Hepatocyte (in vitro differentiated cells): ENCODE results near the gene MX1. TPM values are rescaled to one million over a fixed set of nuclear protein-coding genes. Genes with fewer than 3 reads are reported as not detected.
"Not testable (repeated sequence)": the region's sequence is repeated elsewhere in the genome, so short reads cannot be mapped to it uniquely, and the experiment has no call there.

Experiments used
- DNase-seq: peaks from one replicate; pipeline ENCODE4 v3.0.0-alpha.2; 2016; ENCODE audit warnings: low spot score
- H2AFZ ChIP-seq: fragments of 200-600 bp; sonication (generic); 2 replicates; pipeline ENCODE4 v1.6.0; 2016; ENCODE audit warnings: antibody characterized with exemption, mild to moderate bottlenecking
- H3K27ac ChIP-seq: fragments of 200-600 bp; sonication (generic); 2 replicates; pipeline ENCODE4 v1.5.1; 2016; ENCODE audit warnings: mild to moderate bottlenecking
- H3K27me3 ChIP-seq: fragments of 200-600 bp; sonication (generic); 2 replicates; pipeline ENCODE4 v1.6.1; 2016
- H3K36me3 ChIP-seq: fragments of 200-600 bp; sonication (generic); replicated peaks from 2 replicates; pipeline ENCODE4 v1.5.1; 2016; ENCODE audit warnings: low read depth; ENCODE audit not compliant: insufficient read depth
- H3K4me1 ChIP-seq: fragments of 200-600 bp; sonication (generic); 2 replicates; pipeline ENCODE4 v1.5.1; 2016; ENCODE audit warnings: mild to moderate bottlenecking, moderate library complexity; ENCODE audit not compliant: insufficient read depth
- H3K4me2 ChIP-seq: fragments of 200-600 bp; sonication (generic); 2 replicates; pipeline ENCODE4 v1.6.0; 2016
- H3K4me3 ChIP-seq: fragments of 200-600 bp; sonication (generic); 2 replicates; pipeline ENCODE4 v1.5.1; 2016; ENCODE audit warnings: mild to moderate bottlenecking
- H3K79me2 ChIP-seq: fragments of 200-600 bp; sonication (generic); 2 replicates; pipeline ENCODE4 v1.6.0; 2017; ENCODE audit warnings: mild to moderate bottlenecking
- H3K9me2 ChIP-seq: fragments of 200-600 bp; sonication (generic); replicated peaks from 2 replicates; pipeline ENCODE4 v1.6.0; 2017; ENCODE audit warnings: mild to moderate bottlenecking; ENCODE audit not compliant: insufficient read depth
- H3K9me3 ChIP-seq: fragments of 200-600 bp; sonication (generic); 2 replicates; pipeline ENCODE4 v1.5.1; 2016; ENCODE audit warnings: low read depth, mild to moderate bottlenecking
- H4K20me1 ChIP-seq: fragments of 200-600 bp; sonication (generic); 2 replicates; pipeline ENCODE4 v1.6.0; 2016; ENCODE audit warnings: mild to moderate bottlenecking; ENCODE audit not compliant: insufficient read depth, poor library complexity, severe bottlenecking
- EZH2 ChIP-seq: fragments of 200-600 bp; sonication (generic); IDR thresholded peaks from 2 replicates; pipeline ENCODE4 v1.6.1; 2016; ENCODE audit warnings: antibody characterized with exemption, mild to moderate bottlenecking, borderline replicate concordance
- EZH2phosphoT487 ChIP-seq: fragments of 200-600 bp; sonication (generic); IDR thresholded peaks from one replicate; pipeline ENCODE4 v1.6.1; 2018; ENCODE audit warnings: antibody characterized with exemption, mild to moderate bottlenecking, low read depth, moderate library complexity; ENCODE audit not compliant: unreplicated experiment, severe bottlenecking
- WGBS: methylation state at CpG from one replicate; pipeline ENCODE4 v1.1.6; 2016; ENCODE audit warnings: low lambda C conversion rate; ENCODE audit errors: missing lambda C conversion rate; 5-methylcytosine and 5-hydroxymethylcytosine counted together
- polyA plus RNA-seq: library from polyadenylated mRNA; unstranded; fragments of >200 nt; fragmentation: Nextera tagmentation; extraction: Ambion mirVana; gene quantifications from 2 replicates; pipeline ENCODE4 v1.2.1, GENCODE V29; 2016
- total RNA-seq: library from RNA; depleted of rRNA; stranded (reverse); fragments of >200 nt; gene quantifications from 2 replicates; pipeline ENCODE4 v1.2.3, GENCODE V29; 2014
- TF ChIP-seq, protein P1 (sequence below): fragments of 200-600 bp; sonication (generic); IDR thresholded peaks from 2 replicates; pipeline ENCODE4 v1.5.1; 2016; ENCODE audit warnings: antibody characterized with exemption, mild to moderate bottlenecking; ENCODE audit not compliant: poor library complexity

The MX1 gene
- total and polyA plus RNA-seq, 2 experiments from 2014 or later = 14.2 to 26.6 TPM

DNA sequence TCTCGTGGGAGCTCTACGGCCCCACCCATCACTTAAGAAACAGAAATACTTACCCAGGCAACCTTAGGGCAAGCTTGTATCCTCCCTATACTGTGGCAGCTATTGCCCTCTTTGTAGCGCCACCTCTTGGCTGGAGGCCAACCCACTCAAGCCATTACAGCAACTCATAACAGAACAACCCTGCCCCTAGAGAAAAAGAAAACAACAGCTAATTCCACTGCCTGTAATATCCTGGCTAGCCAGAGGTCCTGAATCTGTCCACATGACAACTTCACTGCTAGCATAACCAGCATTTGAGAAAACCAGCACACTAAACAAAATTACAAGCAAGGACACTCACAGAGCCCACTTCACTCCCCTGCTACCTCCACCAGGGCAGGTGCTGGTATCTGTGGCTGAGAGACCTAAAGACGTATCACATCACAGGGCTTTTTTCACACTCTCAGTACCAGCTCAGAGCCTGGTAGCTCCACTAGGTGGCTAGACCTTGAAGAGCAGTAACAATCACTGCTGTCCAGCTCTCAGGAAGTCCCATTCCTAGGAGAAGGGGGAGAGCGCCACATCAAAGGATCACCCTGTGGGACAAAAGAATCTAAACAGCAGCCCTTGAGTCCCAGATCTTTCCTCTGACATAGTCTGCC is 14.5 kb upstream of the MX1 start:
- no peaks in the 10 kb centered on the region for H3K79me2 ChIP-seq
- no peak for DNase-seq
- no peak overlapping the region for H3K4me2 ChIP-seq
- H2AFZ ChIP-seq = no peak overlapping the region
- no peaks in the 10 kb centered on the region for H3K27me3 ChIP-seq
- no peaks in the 10 kb centered on the region for H3K4me1 ChIP-seq
- no peaks in the 10 kb centered on the region for H3K9me3 ChIP-seq
- H3K36me3 ChIP-seq = no peaks in the 10 kb centered on the region
- H4K20me1 ChIP-seq = no peaks in the 10 kb centered on the region
- no peaks in the 10 kb centered on the region for H3K9me2 ChIP-seq
- WGBS = 95% methylated on average over 5 of the region's 5 CpGs
- TF ChIP-seq EZH2phosphoT487 = no peak
- TF ChIP-seq EZH2 = no peak
- TF ChIP-seq, protein P1, sequence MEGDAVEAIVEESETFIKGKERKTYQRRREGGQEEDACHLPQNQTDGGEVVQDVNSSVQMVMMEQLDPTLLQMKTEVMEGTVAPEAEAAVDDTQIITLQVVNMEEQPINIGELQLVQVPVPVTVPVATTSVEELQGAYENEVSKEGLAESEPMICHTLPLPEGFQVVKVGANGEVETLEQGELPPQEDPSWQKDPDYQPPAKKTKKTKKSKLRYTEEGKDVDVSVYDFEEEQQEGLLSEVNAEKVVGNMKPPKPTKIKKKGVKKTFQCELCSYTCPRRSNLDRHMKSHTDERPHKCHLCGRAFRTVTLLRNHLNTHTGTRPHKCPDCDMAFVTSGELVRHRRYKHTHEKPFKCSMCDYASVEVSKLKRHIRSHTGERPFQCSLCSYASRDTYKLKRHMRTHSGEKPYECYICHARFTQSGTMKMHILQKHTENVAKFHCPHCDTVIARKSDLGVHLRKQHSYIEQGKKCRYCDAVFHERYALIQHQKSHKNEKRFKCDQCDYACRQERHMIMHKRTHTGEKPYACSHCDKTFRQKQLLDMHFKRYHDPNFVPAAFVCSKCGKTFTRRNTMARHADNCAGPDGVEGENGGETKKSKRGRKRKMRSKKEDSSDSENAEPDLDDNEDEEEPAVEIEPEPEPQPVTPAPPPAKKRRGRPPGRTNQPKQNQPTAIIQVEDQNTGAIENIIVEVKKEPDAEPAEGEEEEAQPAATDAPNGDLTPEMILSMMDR = no peak
- H3K27ac ChIP-seq = no peak overlapping the region
- H3K4me3 ChIP-seq = no peak overlapping the region

DNA sequence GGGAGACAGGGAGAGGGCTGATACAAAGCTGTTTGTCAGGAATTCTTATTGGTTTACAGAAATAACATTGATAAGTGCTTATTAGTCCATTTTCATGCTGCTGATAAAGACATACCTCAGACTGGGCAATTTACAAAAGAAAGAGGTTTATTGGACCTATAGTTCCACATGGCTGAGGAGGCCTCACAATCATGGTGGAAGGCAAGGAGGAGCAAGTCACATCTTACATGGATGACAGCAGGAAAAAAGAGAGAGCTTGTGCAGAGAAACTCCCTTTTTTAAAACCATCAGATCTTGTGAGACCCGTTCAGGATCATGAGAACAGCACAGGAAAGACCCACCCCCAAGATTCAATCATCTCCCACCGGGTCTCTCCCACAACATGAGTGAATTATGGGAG is 8.5 kb upstream of the MX1 start:
- H3K9me3 ChIP-seq, H2AFZ ChIP-seq: not testable (repeated sequence)
- WGBS = 92% methylated on average over 2 of the region's 2 CpGs

DNA sequence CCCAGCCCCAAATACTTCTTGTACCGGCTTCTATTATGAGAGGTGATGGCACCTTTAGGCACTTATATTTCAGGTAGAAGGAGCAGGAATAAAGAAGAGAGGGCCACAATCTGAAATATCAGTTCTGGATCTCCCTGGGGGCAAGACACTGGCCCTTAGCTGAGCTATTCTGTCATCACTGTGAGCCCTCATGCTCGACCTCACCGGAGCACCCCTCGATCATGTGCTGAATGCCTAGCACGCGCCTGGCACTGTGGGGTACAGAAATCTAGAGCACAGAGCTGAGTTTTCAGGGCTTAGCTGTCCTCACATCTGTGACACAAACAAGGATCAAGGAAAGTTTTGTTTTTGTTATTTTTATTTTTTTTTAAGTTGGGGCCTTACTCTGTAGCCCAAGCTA is 7.6 kb upstream of the MX1 start:
- Histone ChIP-seq H4K20me1 (no peaks in the 10 kb centered on the region), H3K9me3 (no peaks in the 10 kb centered on the region), H3K27me3 (no peaks in the 10 kb centered on the region), H3K4me3 (no peak overlapping the region), H3K9me2 (no peaks in the 10 kb centered on the region), H3K27ac (no peak overlapping the region), H3K4me1 (peaks cover 10% of the 10 kb centered on the region), H3K4me2 (no peak overlapping the region), H2AFZ (no peak overlapping the region), H3K79me2 (no peaks in the 10 kb centered on the region), H3K36me3 (no peaks in the 10 kb centered on the region)
- DNase-seq = no peak
- 97% methylated on average over 6 of the region's 6 CpGs for WGBS
- TF ChIP-seq, protein P1 = no peak
- no peak for TF ChIP-seq EZH2phosphoT487
- no peak for TF ChIP-seq EZH2

More for the DNA sequence above, 8.5 kb upstream of the MX1 start:
- H3K4me3 ChIP-seq, H3K79me2 ChIP-seq, H3K27ac ChIP-seq, H3K36me3 ChIP-seq, DNase-seq, H3K4me1 ChIP-seq, H3K4me2 ChIP-seq, H3K27me3 ChIP-seq, H3K9me2 ChIP-seq, H4K20me1 ChIP-seq: not testable (repeated sequence)

DNA sequence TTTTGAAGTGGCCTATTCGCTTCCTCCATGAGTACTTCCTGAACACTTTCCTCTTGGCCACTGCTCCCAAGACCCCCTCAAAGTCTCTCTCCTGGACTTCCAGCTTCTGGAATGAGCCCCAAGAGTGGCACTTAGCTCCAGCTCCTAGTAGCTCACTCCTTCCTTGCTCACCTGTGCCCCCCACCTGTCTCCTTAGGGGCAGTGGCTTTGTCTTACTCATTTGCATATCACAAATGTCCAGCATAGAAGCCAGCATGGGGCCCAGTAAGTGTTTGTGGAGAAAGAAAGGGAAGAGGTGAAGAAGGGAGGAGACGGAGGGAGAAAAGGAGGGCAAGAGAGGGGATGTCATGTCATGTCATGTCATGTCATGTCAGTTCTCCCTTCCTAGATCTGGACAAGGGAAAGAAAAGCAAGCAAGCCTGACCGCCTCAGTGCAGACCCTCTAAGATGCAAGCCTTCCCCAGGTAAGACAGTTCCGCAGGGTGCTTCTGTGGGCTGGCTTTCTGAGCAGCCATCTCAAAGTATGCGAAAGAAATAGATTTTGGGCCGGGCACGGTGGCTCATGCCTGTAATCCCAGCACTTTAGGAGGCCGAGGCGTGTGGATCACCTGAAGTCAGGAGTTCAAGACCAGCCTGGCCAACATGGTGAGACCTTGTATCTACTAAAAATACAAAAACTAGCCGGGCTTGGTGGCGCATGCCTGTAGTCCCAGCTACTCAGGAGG is 6.9 kb upstream of the MX1 start:
- no peaks in the 10 kb centered on the region for H3K9me3 ChIP-seq
- no peak overlapping the region for H2AFZ ChIP-seq
- no peak overlapping the region for H3K4me3 ChIP-seq
- TF ChIP-seq EZH2 (no peak), EZH2phosphoT487 (no peak)
- TF ChIP-seq, protein P1 = no peak
- H3K36me3 ChIP-seq = no peaks in the 10 kb centered on the region
- no peaks in the 10 kb centered on the region for H3K79me2 ChIP-seq
- WGBS = 94% methylated on average over 11 of the region's 11 CpGs
- no peaks in the 10 kb centered on the region for H3K27me3 ChIP-seq
- no peaks in the 10 kb centered on the region for H3K9me2 ChIP-seq
- peaks cover 10% of the 10 kb centered on the region for H3K4me1 ChIP-seq
- DNase-seq = no peak
- H3K4me2 ChIP-seq = peak overlapping the region; percentile 97
- no peaks in the 10 kb centered on the region for H4K20me1 ChIP-seq
- H3K27ac ChIP-seq = peak overlapping the region; percentile 99
